Ishikawa (cell line): Measurements from ENCODE around the gene DOK6.

Experiments
- CEBPB ChIP-seq: IDR thresholded peaks from 2 replicates; pipeline ENCODE4 v1.6.1; 2012
- CREB1 ChIP-seq: IDR thresholded peaks from 2 replicates; pipeline ENCODE4 v1.6.1; 2012; ENCODE audit warnings: low read depth
- EGR1 ChIP-seq: IDR thresholded peaks from 2 replicates; pipeline ENCODE4 v1.6.1; 2012
- EP300 ChIP-seq: IDR thresholded peaks from 2 replicates; pipeline ENCODE4 v1.6.1; 2012; ENCODE audit warnings: borderline replicate concordance
- FOXM1 ChIP-seq: IDR thresholded peaks from 2 replicates; pipeline ENCODE4 v1.6.1; 2012; ENCODE audit warnings: low read depth, borderline replicate concordance
- NFIC ChIP-seq: IDR thresholded peaks from 2 replicates; pipeline ENCODE4 v1.6.1; 2012
- RAD21 ChIP-seq: IDR thresholded peaks from 2 replicates; pipeline ENCODE4 v1.6.1; 2012; ENCODE audit warnings: low read depth
- TAF1 ChIP-seq: IDR thresholded peaks from 2 replicates; pipeline ENCODE4 v1.6.1; 2012; ENCODE audit warnings: low read depth, mild to moderate bottlenecking
- TCF12 ChIP-seq: IDR thresholded peaks from 2 replicates; pipeline ENCODE4 v1.6.1; 2012; ENCODE audit warnings: low read depth
- TEAD4 ChIP-seq: IDR thresholded peaks from 2 replicates; pipeline ENCODE4 v1.6.1; 2012
- YY1 ChIP-seq: IDR thresholded peaks from 2 replicates; pipeline ENCODE4 v1.6.1; 2012; ENCODE audit warnings: low read depth
- ZBTB7A ChIP-seq: IDR thresholded peaks from 2 replicates; pipeline ENCODE4 v1.6.1; 2012; ENCODE audit warnings: low read depth
- TF ChIP-seq, protein P1 (sequence below): IDR thresholded peaks from 2 replicates; pipeline ENCODE4 v1.6.1; 2012
- TF ChIP-seq, protein P2 (sequence below): IDR thresholded peaks from 2 replicates; pipeline ENCODE4 v1.6.1; 2012; ENCODE audit warnings: low read depth, mild to moderate bottlenecking
- TF ChIP-seq, protein P3 (sequence below): IDR thresholded peaks from 2 replicates; pipeline ENCODE4 v1.6.1; 2012

The DOK6 gene

DNA sequence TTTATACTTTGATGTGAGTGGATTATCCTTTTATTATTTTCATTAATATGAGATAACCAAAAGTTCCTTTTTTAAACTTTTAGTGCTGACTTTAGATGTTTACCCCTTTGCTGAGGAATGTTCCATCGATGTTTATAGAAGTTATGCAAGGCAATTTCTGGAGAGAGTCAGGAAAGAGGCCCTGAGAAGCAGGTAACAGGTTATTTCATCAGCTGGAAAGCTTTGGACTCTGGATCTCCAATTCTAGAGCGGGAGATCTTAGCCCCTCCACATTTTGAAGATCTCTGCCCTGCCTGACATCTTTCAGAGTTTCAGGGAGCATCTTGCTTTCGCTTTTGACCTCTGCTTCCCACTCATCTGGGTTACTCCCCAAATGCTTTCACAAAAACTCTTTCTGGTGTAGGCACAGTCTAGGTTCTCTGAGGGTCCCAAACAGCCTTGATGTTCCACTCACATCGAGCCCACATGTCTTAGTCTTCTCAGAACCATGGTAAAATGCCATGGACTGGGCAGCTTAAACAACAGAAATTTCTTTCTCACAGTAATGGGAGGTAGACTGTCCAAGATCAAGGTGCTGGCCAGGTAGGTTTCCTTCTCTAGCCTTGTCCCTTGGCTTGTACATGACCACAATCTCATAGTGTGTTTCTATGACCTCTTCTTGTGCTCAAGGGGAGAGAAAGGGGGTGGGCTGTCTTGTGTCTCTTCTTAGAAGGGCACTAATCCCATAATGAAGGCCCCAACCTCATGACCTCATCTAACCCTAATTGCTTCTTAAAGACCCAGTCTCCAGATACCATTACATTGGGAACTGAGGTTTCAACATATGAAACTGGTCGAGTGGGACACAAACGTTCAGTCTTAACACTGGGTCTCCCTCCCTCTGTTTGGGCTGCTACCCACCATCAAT, 87.1 kb downstream of the DOK6 start:
- TF ChIP-seq RAD21: no peak
- TF ChIP-seq CREB1: no peak
- TF ChIP-seq YY1: no peak
- no peak for TF ChIP-seq FOXM1
- no peak for TF ChIP-seq TAF1
- TF ChIP-seq EGR1: no peak
- TF ChIP-seq, protein P1, sequence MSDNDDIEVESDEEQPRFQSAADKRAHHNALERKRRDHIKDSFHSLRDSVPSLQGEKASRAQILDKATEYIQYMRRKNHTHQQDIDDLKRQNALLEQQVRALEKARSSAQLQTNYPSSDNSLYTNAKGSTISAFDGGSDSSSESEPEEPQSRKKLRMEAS: no peak
- TF ChIP-seq, protein P2, sequence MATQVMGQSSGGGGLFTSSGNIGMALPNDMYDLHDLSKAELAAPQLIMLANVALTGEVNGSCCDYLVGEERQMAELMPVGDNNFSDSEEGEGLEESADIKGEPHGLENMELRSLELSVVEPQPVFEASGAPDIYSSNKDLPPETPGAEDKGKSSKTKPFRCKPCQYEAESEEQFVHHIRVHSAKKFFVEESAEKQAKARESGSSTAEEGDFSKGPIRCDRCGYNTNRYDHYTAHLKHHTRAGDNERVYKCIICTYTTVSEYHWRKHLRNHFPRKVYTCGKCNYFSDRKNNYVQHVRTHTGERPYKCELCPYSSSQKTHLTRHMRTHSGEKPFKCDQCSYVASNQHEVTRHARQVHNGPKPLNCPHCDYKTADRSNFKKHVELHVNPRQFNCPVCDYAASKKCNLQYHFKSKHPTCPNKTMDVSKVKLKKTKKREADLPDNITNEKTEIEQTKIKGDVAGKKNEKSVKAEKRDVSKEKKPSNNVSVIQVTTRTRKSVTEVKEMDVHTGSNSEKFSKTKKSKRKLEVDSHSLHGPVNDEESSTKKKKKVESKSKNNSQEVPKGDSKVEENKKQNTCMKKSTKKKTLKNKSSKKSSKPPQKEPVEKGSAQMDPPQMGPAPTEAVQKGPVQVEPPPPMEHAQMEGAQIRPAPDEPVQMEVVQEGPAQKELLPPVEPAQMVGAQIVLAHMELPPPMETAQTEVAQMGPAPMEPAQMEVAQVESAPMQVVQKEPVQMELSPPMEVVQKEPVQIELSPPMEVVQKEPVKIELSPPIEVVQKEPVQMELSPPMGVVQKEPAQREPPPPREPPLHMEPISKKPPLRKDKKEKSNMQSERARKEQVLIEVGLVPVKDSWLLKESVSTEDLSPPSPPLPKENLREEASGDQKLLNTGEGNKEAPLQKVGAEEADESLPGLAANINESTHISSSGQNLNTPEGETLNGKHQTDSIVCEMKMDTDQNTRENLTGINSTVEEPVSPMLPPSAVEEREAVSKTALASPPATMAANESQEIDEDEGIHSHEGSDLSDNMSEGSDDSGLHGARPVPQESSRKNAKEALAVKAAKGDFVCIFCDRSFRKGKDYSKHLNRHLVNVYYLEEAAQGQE: no peak
- TF ChIP-seq TEAD4: no peak
- TF ChIP-seq NFIC: no peak
- TF ChIP-seq ZBTB7A: no peak
- no peak for TF ChIP-seq TCF12
- no peak for TF ChIP-seq EP300
- TF ChIP-seq, protein P3, sequence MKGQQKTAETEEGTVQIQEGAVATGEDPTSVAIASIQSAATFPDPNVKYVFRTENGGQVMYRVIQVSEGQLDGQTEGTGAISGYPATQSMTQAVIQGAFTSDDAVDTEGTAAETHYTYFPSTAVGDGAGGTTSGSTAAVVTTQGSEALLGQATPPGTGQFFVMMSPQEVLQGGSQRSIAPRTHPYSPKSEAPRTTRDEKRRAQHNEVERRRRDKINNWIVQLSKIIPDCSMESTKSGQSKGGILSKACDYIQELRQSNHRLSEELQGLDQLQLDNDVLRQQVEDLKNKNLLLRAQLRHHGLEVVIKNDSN: no peak

DNA sequence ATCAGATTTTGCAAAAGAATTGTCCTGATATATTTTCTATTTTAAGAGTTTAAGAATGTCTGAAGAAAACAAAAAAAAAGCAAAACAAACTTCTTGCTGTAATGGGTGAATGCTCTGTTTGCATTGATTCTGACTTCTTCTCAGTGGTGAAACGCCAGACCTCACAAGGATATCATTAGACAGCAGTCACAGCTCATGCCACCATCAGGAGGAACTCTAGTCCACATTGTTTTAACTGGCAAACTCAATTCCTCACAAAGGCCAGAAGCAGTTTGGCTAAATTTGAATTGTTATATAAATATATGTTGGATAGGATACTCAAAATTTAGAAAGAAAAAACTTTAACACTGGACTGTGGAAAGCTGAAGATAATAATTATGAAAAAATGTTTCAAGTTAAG, 89.4 kb downstream of the DOK6 start:
- TF ChIP-seq TCF12 (no peak), TEAD4 (no peak), RAD21 (no peak)
- TF ChIP-seq, protein P2: no peak

DNA sequence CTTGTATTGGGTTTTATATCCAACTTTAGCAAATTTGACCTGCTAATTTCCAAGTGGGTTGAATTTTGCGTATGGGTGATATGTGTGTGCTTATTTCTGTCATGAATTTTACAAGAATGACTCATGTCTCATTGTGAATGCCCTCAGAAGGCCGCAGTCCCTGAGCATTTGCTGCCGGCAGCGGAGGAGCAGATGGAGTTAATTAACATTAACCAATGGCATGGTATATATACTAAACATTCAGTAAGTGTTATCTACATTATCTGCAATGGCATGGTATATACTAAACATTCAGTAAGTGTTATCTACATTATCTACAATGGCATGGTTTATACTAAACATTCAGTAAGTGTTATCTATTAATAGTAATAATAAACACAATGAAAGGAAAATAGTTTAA, 90.1 kb downstream of the DOK6 start:
- TF ChIP-seq, protein P3: no peak
- TF ChIP-seq EGR1: no peak
- TF ChIP-seq CEBPB: no peak
- TF ChIP-seq YY1: no peak
- no peak for TF ChIP-seq RAD21
- no peak for TF ChIP-seq NFIC
- no peak for TF ChIP-seq EP300
- TF ChIP-seq TCF12: no peak
- TF ChIP-seq TAF1: no peak
- no peak for TF ChIP-seq CREB1
- no peak for TF ChIP-seq FOXM1
- TF ChIP-seq TEAD4: no peak
- TF ChIP-seq ZBTB7A: no peak

DNA sequence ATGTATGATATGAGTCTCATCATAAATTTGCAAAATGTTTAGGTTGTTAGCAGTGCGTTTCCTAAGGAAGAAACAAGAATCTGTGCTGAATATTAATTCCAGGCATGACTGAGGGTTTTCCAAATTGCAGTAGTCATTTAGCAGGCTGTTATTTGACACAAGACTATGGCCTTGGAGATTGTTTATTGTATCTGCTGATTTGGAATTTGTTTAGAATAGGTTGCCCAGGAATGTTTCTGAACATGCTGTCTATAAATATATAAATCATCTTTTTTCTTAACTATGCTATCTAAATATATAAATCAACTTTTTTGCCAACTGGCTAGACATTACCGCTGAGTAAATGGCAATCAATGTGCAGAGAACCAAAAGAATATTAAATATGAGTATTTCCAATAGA, 90.9 kb downstream of the DOK6 start:
- no peak for TF ChIP-seq TEAD4
- no peak for TF ChIP-seq YY1
- TF ChIP-seq EP300: no peak
- no peak for TF ChIP-seq NFIC
- no peak for TF ChIP-seq EGR1
- TF ChIP-seq FOXM1: no peak
- no peak for TF ChIP-seq TCF12
- TF ChIP-seq TAF1: no peak
- TF ChIP-seq CEBPB: no peak
- TF ChIP-seq, protein P2: no peak
- no peak for TF ChIP-seq RAD21
- TF ChIP-seq, protein P1: no peak
- TF ChIP-seq, protein P3: no peak
- TF ChIP-seq ZBTB7A: no peak
- no peak for TF ChIP-seq CREB1
